DOHH2 (cell line): ENCODE data around the gene ALB.

ENCODE experiments used
- H3F3A ChIP-seq: fragments of 200-600 bp; sonication (generic), shearing (Covaris generic); 2 replicates; pipeline ENCODE4 v1.6.0; 2016; ENCODE audit warnings: antibody characterized with exemption, mild to moderate bottlenecking; ENCODE audit not compliant: control insufficient read depth, insufficient read depth
- H3K27ac ChIP-seq: fragments of 200-600 bp; sonication (generic); 2 replicates; pipeline ENCODE4 v1.5.1; 2014; ENCODE audit warnings: low read depth, mild to moderate bottlenecking, low read length, moderate library complexity
- H3K27me3 ChIP-seq: fragments of 200-600 bp; sonication (generic); 2 replicates; pipeline ENCODE4 v1.6.1; 2014; ENCODE audit warnings: mild to moderate bottlenecking, low read length, mixed read lengths; ENCODE audit not compliant: control insufficient read depth
- H3K36me3 ChIP-seq: fragments of 200-600 bp; sonication (generic); 2 replicates; pipeline ENCODE4 v1.6.1; 2014; ENCODE audit warnings: mild to moderate bottlenecking, low read length, moderate library complexity, mixed read lengths; ENCODE audit not compliant: control insufficient read depth
- H3K4me1 ChIP-seq: fragments of 200-600 bp; sonication (generic); 2 replicates; pipeline ENCODE4 v1.6.1; 2014; ENCODE audit warnings: mild to moderate bottlenecking, low read length, mixed read lengths; ENCODE audit not compliant: control insufficient read depth
- H3K4me2 ChIP-seq: fragments of 200-600 bp; sonication (generic); 2 replicates; pipeline ENCODE4 v1.6.0; 2014; ENCODE audit warnings: mild to moderate bottlenecking, low read length, moderate library complexity
- H3K4me3 ChIP-seq: fragments of 200-600 bp; sonication (generic); 2 replicates; pipeline ENCODE4 v1.5.1; 2014; ENCODE audit warnings: mild to moderate bottlenecking, low read length, mixed read lengths
- H3K79me2 ChIP-seq: fragments of 200-600 bp; sonication (generic); 2 replicates; pipeline ENCODE4 v1.6.1; 2014; ENCODE audit warnings: mild to moderate bottlenecking, low read length, mixed read lengths; ENCODE audit not compliant: control insufficient read depth
- H3K9me2 ChIP-seq: fragments of 200-600 bp; sonication (generic); replicated peaks from 2 replicates; pipeline ENCODE4 v1.6.1; 2014; ENCODE audit warnings: mild to moderate bottlenecking, low read length, mixed read lengths; ENCODE audit not compliant: control insufficient read depth
- H3K9me3 ChIP-seq: fragments of 200-600 bp; sonication (generic); 2 replicates; pipeline ENCODE4 v1.6.1; 2014; ENCODE audit warnings: antibody characterized with exemption, low read length, mixed read lengths; ENCODE audit not compliant: control insufficient read depth, insufficient read depth
- H4K20me1 ChIP-seq: fragments of 200-600 bp; sonication (generic); 2 replicates; pipeline ENCODE4 v1.6.0; 2014; ENCODE audit warnings: low read depth, mild to moderate bottlenecking, antibody characterized with exemption, low read length, moderate library complexity; ENCODE audit not compliant: control insufficient read depth, insufficient read depth
- EZH2phosphoT487 ChIP-seq: fragments of 200-600 bp; sonication (generic); IDR thresholded peaks from 2 replicates; pipeline ENCODE4 v1.6.1; 2017; ENCODE audit warnings: borderline replicate concordance, mild to moderate bottlenecking, antibody characterized with exemption, low read length, moderate library complexity, mixed read lengths
- TF ChIP-seq, protein P1 (sequence below): fragments of 200-600 bp; sonication (generic); IDR thresholded peaks from one replicate; pipeline ENCODE4 v1.5.1; 2014; ENCODE audit warnings: antibody characterized with exemption, mild to moderate bottlenecking, low read depth, low read length; ENCODE audit not compliant: poor library complexity, severe bottlenecking

ALB gene

GRCh38 chr4:73429826-73430587 is 25.9 kb downstream of the ALB start:
- H3K4me2 ChIP-seq: no peak overlapping the region
- no peaks in the 10 kb centered on the region for H3K4me1 ChIP-seq
- H3K9me3 ChIP-seq: no peaks in the 10 kb centered on the region
- H4K20me1 ChIP-seq: no peaks in the 10 kb centered on the region
- H3K79me2 ChIP-seq: no peaks in the 10 kb centered on the region
- TF ChIP-seq EZH2phosphoT487: no peak
- TF ChIP-seq, protein P1, sequence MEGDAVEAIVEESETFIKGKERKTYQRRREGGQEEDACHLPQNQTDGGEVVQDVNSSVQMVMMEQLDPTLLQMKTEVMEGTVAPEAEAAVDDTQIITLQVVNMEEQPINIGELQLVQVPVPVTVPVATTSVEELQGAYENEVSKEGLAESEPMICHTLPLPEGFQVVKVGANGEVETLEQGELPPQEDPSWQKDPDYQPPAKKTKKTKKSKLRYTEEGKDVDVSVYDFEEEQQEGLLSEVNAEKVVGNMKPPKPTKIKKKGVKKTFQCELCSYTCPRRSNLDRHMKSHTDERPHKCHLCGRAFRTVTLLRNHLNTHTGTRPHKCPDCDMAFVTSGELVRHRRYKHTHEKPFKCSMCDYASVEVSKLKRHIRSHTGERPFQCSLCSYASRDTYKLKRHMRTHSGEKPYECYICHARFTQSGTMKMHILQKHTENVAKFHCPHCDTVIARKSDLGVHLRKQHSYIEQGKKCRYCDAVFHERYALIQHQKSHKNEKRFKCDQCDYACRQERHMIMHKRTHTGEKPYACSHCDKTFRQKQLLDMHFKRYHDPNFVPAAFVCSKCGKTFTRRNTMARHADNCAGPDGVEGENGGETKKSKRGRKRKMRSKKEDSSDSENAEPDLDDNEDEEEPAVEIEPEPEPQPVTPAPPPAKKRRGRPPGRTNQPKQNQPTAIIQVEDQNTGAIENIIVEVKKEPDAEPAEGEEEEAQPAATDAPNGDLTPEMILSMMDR: no peak
- no peaks in the 10 kb centered on the region for H3K36me3 ChIP-seq
- H3K4me3 ChIP-seq: no peak overlapping the region
- H3K27ac ChIP-seq: no peak overlapping the region
- no peaks in the 10 kb centered on the region for H3F3A ChIP-seq
- no peaks in the 10 kb centered on the region for H3K27me3 ChIP-seq
- no peaks in the 10 kb centered on the region for H3K9me2 ChIP-seq

GRCh38 chr4:73431813-73432168 is 27.7 kb downstream of the ALB start:
- no peak overlapping the region for H3K4me2 ChIP-seq
- TF ChIP-seq, protein P1: no peak
- H3K27ac ChIP-seq: no peak overlapping the region

DNA sequence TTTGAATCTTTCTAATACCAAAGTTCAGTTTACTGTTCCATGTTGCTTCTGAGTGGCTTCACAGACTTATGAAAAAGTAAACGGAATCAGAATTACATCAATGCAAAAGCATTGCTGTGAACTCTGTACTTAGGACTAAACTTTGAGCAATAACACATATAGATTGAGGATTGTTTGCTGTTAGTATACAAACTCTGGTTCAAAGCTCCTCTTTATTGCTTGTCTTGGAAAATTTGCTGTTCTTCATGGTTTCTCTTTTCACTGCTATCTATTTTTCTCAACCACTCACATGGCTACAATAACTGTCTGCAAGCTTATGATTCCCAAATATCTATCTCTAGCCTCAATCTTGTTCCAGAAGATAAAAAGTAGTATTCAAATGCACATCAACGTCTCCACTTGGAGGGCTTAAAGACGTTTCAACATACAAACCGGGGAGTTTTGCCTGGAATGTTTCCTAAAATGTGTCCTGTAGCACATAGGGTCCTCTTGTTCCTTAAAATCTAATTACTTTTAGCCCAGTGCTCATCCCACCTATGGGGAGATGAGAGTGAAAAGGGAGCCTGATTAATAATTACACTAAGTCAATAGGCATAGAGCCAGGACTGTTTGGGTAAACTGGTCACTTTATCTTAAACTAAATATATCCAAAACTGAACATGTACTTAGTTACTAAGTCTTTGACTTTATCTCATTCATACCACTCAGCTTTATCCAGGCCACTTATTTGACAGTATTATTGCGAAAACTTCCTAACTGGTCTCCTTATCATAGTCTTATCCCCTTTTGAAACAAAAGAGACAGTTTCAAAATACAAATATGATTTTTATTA is 28.3 kb downstream of the ALB start:
- no peak overlapping the region for H3K4me3 ChIP-seq
- H3F3A ChIP-seq: no peaks in the 10 kb centered on the region
- H3K27ac ChIP-seq: no peak overlapping the region
- TF ChIP-seq EZH2phosphoT487: no peak
- TF ChIP-seq, protein P1: no peak
- H3K4me1 ChIP-seq: no peaks in the 10 kb centered on the region
- H3K4me2 ChIP-seq: no peak overlapping the region
- no peaks in the 10 kb centered on the region for H3K27me3 ChIP-seq
- H4K20me1 ChIP-seq: no peaks in the 10 kb centered on the region
- no peaks in the 10 kb centered on the region for H3K9me3 ChIP-seq
- H3K36me3 ChIP-seq: no peaks in the 10 kb centered on the region
- H3K9me2 ChIP-seq: no peaks in the 10 kb centered on the region
- no peaks in the 10 kb centered on the region for H3K79me2 ChIP-seq

More at GRCh38 chr4:73431813-73432168, 27.7 kb downstream of the ALB start:
- H3K27me3 ChIP-seq: no peaks in the 10 kb centered on the region
- H3K36me3 ChIP-seq: no peaks in the 10 kb centered on the region
- no peaks in the 10 kb centered on the region for H3F3A ChIP-seq
- H3K9me3 ChIP-seq: no peaks in the 10 kb centered on the region
- no peaks in the 10 kb centered on the region for H3K9me2 ChIP-seq
- H3K79me2 ChIP-seq: no peaks in the 10 kb centered on the region
- H3K4me3 ChIP-seq: no peak overlapping the region
- H4K20me1 ChIP-seq: no peaks in the 10 kb centered on the region
- no peaks in the 10 kb centered on the region for H3K4me1 ChIP-seq
